GM18517 (cell line): ENCODE measurements around the gene WAPL.

Experiments
- ATAC-seq: cut with Tn5 transposase; IDR thresholded peaks from one replicate; pipeline ENCODE4 v1.9.1; 2021; ENCODE audit warnings: mild to moderate bottlenecking, moderate library complexity; ENCODE audit not compliant: unreplicated experiment

The WAPL gene

GRCh38 chr10:86524225-86524962 is 2.8 kb upstream of the WAPL start:
- ATAC-seq, result no peak

- no peak for ATAC-seq
Observed at GRCh38 chr10:86523348-86523747, 1.8 kb upstream of the WAPL start.

- no peak for ATAC-seq
Observed at GRCh38 chr10:86522510-86522855, 891 bp upstream of the WAPL start.

GRCh38 chr10:86520871-86521677 is 518 bp downstream of the WAPL start:
- ATAC-seq, result peak; percentile 21

GRCh38 chr10:86518781-86519180 is 2.8 kb downstream of the WAPL start:
- ATAC-seq, result no peak

GRCh38 chr10:86512137-86512536 is 9.5 kb downstream of the WAPL start:
- ATAC-seq, result no peak

- ATAC-seq, result no peak
Observed at GRCh38 chr10:86511027-86511865, 10.3 kb downstream of the WAPL start.

- ATAC-seq, result no peak
Observed at GRCh38 chr10:86509145-86509544, 12.4 kb downstream of the WAPL start.

- no peak for ATAC-seq
Observed at GRCh38 chr10:86508217-86508616, 13.4 kb downstream of the WAPL start.

- ATAC-seq, result no peak
Observed at GRCh38 chr10:86506499-86506898, 15.1 kb downstream of the WAPL start.

GRCh38 chr10:86506062-86506461 is 15.5 kb downstream of the WAPL start:
- no peak for ATAC-seq

- no peak for ATAC-seq
Observed at GRCh38 chr10:86504510-86504909, 17.1 kb downstream of the WAPL start.

GRCh38 chr10:86500846-86501245 is 20.7 kb downstream of the WAPL start:
- no peak for ATAC-seq

GRCh38 chr10:86498598-86498997 is 23.0 kb downstream of the WAPL start:
- no peak for ATAC-seq

GRCh38 chr10:86497621-86498020 is 24.0 kb downstream of the WAPL start:
- ATAC-seq, result no peak

GRCh38 chr10:86489960-86490612 is 31.5 kb downstream of the WAPL start:
- ATAC-seq, result no peak

- ATAC-seq, result no peak
Observed at GRCh38 chr10:86489071-86489810, 32.4 kb downstream of the WAPL start.

- no peak for ATAC-seq
Observed at GRCh38 chr10:86486856-86487255, 34.7 kb downstream of the WAPL start.

GRCh38 chr10:86483664-86484063 is 37.9 kb downstream of the WAPL start:
- no peak for ATAC-seq

GRCh38 chr10:86481761-86482160 is 39.8 kb downstream of the WAPL start:
- no peak for ATAC-seq
